GM19238 (cell line): ENCODE results near the gene GOLGA6L26.
"Not testable (repeated sequence)": the region's sequence is repeated elsewhere in the genome, so short reads cannot be mapped to it uniquely, and the experiment has no call there.

ENCODE experiments used
- DNase-seq: peaks from one replicate; pipeline ENCODE4 v3.0.0; 2011; ENCODE audit warnings: low spot score; ENCODE audit not compliant: insufficient read length

The GOLGA6L26 gene, protein sequence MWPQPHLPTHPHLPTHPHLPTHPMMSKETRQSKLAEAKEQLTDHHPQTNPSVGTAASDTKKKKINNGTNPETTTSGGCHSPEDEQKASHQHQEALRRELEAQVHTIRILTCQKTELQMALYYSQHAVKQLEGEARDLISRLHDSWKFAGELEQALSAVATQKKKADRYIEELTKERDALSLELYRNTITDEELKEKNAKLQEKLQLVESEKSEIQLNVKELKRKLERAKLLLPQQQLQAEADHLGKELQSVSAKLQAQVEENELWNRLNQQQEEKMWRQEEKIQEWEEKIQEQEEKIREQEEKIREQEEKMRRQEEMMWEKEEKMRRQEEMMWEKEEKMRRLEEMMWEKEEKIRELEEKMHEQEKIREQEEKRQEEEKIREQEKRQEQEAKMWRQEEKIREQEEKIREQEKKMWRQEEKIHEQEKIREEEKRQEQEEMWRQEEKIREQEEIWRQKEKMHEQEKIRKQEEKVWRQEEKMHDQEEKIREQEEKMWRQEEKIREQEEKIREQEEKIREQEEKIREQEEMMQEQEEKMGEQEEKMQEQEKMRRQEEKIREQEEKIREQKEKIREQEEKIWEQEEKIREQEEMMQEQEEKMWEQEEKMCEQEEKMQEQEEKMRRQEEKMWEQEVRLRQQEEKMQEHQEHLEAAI

DNA sequence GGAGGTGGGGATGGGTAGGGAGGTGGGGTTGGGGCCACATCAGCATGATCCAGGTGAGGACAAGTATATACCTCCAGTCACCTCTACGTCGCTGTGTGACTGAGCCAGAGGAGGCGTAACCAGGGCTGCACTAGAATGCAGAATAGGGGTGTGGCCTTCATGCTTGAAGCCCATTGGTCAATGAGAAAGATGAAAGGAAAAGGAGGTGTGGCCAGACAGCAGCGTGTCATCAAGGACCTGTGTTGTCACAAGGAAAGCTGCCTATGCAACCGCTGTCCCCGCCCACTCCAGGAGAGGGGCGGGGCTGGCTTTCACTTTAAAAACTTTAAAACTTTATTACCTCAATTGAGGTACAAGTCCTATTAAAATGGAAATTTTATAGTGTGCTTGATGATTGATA lies at the start of gene GOLGA6L26:
TSS of gene GOLGA6L26 (minus strand) at position 101 of the 400 bp plus-strand sequence. CDS start at position 40, 61 bp downstream.
- not testable (repeated sequence) for DNase-seq

DNA sequence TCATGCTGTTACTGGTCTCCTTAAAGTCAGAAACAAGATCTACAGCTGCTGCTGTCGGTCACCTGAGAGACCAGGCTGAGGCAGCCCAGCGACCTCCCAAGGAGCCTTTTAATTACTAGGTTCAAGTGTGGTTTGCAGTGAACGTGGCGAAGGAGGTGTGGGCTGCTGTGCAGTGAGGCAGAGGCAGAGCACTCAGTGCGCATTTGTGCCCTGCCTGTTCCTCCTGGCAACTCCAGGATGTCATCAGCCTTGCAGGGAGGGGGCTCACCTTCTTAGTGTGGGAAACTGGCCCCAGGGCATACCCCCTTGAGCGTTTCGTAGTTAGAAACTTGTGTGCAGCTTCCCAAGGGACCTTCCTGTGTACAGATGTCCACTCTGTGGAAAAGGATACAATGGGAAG lies 47.2 kb upstream of the GOLGA6L26 start:
- not testable (repeated sequence) for DNase-seq

DNA sequence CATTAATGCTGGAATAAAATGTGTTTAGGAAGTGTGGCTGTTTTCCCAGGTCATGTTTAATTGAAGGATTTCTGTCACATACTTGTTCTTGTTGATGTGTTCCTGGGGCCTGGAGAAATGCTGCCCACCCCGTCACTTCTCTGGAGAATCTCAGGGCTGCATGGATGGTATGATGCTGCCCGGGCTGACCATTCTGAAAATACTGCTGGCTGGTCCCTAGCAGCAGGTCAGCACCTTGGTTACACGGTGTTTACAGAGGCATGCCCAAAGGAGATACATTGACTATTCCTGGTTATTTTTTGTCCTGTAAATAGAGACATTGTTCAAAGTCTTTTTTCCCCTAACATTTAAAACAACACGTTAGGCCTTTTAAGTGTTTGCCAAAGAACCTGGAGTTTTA lies 46.7 kb upstream of the GOLGA6L26 start:
- DNase-seq, result not testable (repeated sequence)

DNA sequence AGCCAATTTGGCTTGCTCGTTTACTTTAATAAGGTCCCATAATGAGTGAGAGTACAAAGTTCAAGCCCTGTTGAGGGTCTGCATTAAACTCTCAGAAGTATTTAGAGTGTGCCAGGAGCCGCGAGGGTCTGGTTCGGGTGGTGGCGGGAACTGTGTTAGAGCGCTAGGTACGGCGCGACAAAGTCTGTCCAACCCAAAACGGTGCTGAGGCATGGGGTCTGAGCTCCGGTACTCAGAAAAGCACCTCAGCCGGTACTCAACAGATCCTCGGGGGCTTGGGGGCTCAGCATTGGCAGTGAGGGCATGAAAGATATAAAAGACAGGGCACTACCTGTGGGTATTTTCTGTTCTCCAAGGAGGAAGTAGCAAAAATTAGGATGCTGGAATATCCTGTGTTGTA lies 45.0 kb upstream of the GOLGA6L26 start:
- not testable (repeated sequence) for DNase-seq

DNA sequence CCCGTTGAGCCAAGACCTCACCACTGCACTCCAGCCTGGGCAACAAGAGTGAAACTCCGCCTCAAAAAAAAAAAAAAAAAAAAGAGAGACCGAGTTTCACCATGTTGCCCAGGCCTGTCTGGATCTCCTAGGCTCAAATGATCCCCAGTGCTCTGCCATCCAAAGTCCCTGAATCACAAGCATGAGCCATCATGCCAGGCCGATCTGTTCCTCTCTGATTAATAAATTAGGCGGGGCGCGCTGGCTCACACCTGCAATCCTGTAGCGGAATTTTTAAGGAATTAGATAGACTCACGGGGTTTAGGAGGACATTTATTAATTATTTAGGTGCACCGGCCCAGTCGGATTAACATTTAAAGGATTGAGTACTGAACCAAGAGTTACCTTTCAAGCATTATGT lies 40.2 kb upstream of the GOLGA6L26 start:
- not testable (repeated sequence) for DNase-seq

DNA sequence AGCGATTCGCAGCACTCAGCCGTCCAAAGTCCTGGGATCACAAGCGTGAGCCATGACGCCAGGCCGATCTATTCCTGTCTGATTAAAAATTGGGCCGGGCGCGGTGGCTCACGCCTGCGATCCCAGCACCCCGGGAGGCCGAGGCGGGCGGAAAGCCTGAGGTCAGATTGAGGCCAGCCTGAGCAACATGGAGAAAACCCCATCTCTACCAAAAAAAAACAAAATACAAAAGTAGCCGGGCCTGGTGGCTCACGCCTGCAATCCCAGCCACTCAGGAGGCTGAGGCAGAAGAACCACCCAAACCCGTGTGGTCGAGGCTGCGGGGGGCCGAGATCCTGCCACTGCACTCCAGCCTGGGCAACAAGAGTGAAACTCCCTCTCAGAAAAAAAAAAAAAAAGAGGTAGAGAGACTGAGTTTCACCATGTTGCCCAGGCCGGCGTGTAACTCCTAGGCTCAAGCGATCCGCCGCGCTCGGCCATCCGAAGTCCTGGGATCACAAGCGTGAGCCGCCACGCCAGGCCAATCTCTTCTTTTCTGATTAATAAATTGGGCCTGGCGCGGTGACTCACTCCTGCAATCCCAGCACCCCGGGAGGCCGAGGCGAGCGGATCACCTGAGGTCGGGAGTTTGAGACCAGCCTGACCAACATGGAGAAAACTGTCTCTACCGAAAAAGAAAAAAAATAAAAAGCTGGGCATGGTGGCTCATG lies 39.0 kb upstream of the GOLGA6L26 start:
- not testable (repeated sequence) for DNase-seq

DNA sequence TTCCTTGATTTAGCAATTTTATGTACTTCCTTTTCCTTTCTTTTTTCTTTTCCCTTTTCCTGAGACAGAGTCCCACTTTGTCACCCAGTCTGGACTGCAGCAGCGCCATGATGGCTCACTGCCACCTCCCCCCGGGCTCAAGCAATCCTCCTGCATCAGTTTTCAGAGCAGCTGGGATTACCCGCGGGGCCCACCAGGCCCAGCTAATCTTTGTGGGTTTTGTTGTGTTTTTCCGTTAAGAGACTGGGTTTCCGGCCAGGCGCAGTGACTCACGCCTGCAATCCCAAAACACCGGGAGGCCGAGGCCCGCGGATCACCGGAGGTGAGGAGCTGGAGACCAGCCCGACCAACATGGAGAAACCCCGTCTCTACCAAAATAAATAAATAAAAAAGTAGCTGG lies 38.3 kb upstream of the GOLGA6L26 start:
- DNase-seq, result no peak

DNA sequence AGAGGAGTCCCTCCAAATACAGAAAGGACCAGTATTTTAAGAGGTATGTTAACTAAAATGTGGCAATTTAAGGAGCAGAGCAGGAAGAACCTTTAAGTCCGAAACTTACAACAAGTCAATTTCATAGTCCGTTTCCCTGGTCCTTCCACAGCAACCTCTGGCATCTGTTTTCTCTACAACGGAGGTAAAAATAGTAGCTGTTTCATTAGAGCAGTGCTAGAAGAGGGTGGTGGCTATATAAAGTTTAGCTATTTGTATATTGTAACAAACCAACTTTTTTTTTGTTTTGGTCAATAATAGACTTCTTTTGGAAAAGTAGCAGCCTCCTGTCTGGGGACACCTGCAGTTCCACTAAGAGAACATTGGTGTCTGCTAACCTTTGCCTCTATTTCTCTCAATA lies 37.9 kb upstream of the GOLGA6L26 start:
- DNase-seq, result not testable (repeated sequence)

DNA sequence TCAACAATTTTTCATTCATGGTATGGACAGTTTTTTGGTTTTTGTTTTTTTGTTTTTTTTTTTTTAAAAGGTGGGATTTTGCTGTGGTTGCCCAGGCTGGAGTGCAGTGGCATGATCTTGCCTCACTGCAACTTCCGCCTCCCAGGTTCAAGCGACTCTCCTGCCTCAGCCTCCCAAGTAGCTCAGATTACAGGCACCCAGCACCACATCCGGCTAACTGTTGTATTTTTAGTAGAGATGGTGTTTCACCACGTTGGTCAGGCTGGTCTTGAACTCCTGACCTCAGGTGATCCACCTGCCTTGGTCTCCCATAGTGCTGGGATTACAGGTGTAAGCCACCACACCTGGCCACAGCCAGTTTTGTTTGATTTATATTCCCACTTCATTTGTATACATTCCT lies 37.1 kb upstream of the GOLGA6L26 start:
- not testable (repeated sequence) for DNase-seq

DNA sequence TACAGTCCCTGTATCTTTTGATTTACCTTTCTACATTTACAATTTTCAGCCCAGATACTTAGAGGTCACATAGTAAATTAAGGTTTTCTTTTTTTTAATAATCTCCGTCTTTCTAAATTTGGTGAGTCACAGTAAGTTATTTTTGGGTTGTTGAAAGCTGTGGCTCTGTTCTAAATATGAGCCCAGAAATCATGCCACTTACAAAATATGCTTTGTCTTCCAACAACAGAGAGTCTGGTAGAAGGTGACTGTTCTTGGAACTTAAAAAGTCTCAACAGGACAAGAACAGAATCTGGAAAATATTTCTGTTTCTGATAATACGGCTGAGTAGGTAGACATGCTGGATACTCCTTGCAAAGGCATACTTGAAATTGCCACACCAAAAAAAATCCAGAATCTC lies 36.6 kb upstream of the GOLGA6L26 start:
- no peak for DNase-seq

DNA sequence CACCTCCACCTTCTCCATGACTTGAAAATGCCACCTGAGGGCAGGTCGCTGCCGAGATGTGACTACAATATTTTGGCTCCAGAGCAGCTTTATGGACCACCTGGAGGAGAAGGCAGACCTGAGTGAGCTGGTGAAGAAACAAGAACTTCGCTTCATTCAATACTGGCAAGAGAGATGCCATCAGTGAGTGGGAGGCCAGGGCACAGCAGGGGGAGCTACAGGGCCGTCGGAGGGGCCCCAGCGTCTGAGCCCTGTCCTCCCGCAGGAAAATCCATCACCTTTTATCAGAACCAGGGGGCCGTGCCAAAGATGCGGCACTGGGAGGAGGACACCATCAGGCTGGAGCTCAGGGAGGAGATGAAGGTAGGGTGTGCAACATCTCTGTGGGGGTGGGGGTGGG lies 30.3 kb upstream of the GOLGA6L26 start:
- not testable (repeated sequence) for DNase-seq

DNA sequence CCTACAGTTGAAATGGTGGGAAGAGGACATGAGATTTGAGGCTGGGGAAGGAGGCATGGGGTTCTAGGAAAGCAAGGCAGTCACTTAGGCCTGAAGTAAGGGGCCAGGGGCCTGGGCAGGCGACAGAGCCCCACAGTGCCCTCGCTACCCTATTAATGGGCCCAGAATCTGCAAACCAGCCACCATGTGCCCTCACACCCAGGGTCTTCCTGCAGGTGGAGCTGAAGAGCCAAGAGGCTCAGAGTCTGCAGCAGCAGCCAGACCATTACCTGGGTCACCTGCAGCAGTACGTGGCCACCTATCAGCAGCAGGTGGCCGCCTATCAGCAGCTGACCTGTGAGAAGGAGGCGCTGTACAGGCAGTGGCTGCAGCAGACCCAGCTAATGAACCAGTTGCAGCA lies 28.6 kb upstream of the GOLGA6L26 start:
- not testable (repeated sequence) for DNase-seq

DNA sequence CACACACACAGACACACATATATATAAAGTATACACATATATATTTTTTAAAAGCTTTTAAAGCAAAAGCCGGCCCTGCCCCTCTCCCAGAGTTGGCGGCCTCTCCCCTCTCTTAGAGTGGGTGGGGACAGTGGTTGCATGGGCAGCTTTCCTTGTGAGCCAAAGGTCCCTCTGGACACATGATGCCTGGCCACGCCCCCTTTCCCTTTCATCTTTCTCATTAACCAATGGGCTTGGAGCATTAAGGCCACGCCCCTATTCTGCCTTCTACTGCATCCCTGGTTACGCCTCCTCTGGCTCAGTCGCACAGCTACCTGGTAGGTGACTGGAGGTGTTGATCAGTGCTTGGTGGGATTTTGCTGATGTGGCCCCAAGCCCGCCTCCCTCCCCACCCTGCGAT lies 20.5 kb upstream of the GOLGA6L26 start, which contains the start of gene GOLGA8S:
TSS of gene GOLGA8S (plus strand) at position 301 of the 400 bp plus-strand sequence. CDS start at position 363, 62 bp downstream.
- not testable (repeated sequence) for DNase-seq

DNA sequence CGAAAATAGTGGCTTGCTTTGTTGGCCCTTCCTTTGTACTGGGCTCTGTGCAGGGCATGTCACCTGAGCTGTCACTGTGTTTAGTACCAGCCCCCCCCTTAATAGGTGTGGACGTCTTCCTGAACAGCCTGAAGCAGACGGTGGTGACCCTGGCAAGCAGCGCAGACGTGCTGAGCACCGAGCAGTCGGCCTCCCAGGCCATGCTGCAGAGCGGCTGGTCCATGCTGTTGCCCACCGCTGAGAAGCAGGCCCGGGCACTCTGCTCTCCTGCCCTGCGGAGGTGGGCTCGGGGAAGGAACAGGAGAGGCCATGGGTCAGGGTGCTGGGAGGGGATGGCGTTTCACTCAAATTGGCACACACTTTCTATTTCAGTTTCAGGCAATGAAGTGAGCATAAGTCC lies 22.8 kb downstream of the GOLGA6L26 start:
- not testable (repeated sequence) for DNase-seq

DNA sequence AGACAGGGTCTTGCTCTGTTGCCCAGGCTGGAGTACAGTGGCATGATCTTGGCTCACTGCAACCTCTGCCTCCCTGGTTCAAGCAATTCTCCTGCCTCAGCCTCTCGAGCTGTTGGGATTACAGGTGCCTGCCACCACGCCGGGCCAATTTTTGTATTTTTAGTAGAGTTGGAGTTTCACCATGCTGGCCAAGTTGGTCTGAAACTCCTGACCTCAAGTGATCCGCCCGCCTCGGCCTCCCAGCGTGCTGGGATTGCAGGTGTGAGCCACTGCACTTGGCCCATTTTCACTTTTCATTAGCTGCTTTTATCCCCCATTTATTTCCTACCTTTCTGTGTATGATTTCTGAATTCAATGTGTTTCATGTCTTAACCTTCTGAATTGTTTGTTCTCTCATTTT lies 28.1 kb downstream of the GOLGA6L26 start:
- DNase-seq, result not testable (repeated sequence)

DNA sequence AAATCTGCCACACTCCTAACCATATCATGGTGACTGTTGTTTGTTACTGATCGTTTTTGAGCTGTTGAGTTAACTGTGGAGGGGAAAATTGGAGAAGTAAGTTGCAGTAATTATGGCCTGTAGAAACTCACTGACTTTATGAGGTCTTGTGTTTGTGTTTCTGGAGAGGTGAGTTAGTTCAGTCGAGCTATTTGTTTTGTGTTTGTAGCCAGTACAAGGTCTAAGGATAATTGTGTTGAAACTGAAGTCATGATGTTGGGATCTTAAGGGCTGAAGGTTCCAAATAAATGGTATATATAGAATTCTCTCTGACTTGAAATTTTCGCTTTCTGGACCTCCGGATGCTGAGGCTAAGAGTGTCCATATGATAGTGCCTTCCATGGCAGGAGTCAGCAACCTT lies 29.2 kb downstream of the GOLGA6L26 start:
- not testable (repeated sequence) for DNase-seq

DNA sequence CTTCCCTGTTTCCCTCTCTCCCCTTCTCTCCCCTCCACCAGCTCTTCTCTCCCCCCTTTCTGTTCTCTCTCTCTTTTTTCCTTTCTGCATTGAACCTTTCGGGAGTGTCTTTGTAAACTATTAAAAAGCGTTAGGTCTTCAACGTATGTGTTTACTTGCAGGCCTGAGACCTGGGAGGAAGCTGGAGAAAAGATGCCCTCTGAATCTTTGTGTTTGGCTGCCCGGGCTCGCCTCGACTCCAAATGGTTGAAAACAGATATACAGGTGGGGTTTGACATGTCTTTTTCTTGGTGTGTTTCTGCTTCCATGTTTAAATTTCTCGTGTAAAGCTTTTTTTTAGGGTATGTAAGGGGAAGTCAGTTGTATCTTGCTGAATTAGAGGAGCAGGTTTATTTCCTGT lies 29.7 kb downstream of the GOLGA6L26 start:
- not testable (repeated sequence) for DNase-seq

DNA sequence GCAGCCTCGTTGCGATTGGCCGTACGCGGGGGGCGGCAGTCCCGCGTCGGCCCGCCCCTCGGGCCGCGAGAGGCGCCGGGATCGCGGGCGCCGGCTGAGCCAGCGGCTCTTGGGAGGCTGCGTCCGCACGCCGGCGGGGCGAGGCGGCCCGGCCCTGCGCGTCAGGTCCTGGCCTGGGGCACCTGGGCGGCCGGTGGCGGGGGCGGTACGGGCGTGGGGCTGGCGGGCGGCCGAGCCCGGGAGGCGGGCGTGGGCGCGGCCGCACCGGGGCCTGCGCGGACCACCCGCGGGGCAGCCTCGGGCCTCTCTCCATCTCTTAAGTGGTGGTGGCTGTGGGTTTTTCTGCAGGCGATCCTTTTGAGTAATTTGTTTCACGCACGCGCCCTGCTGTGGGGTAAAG lies 30.3 kb downstream of the GOLGA6L26 start:
- peak; percentile 26 for DNase-seq

DNA sequence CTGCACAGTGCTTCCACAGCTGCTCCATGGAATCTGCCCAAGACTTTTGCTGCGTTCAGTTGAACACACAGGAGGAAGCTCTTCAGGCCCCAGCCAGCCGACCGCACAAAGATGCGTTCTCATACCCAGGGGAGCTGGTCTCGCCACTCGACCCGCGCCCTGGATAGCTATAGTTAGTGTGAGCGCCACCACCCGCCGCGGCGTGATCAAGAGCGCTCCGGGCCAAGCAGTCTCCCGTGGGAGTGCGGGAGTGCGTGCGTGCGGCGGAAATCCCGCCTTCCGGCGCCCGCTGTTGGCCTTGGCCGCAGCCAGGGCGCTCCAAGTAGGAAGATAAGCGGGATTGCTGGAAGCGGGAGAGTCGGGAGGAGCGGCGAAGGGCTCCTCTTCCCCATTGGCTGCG lies 30.8 kb downstream of the GOLGA6L26 start:
- DNase-seq, result not testable (repeated sequence)
